ENCODE results near the gene SYNE2.

- no peak for TF ChIP-seq CTCF (IDR thresholded peaks at IDR 0.05)
- no peak for TF ChIP-seq POLR2AphosphoS5 (IDR thresholded peaks at IDR 0.05)
- TF ChIP-seq POLR2A (IDR thresholded peaks at IDR 0.05; ENCODE audit: low read depth): no peak
Observed at GRCh38 chr14:63857466-63858030, 4.7 kb downstream of the SYNE2 start.

Measured in esophagus muscularis mucosa (tissue), 3 donors.